ENCODE measurements around the gene MAGI2.

- no peak for TF ChIP-seq CTCF (IDR thresholded peaks at IDR 0.05; ENCODE audit: low read depth, low read length, missing input control)
- no peak for TF ChIP-seq JUND (IDR thresholded peaks at IDR 0.05)
- no peak for TF ChIP-seq RXRA (IDR thresholded peaks at IDR 0.05)
These were observed 470.0 kb downstream of the MAGI2 start for GRCh38 chr7:78983483-78983882.

Measured in liver (tissue), 3 donors.